GM18517 (cell line): ENCODE data around the gene ZNF304.

Experiments
- ATAC-seq: cut with Tn5 transposase; IDR thresholded peaks from one replicate; pipeline ENCODE4 v1.9.1; 2021; ENCODE audit warnings: mild to moderate bottlenecking, moderate library complexity; ENCODE audit not compliant: unreplicated experiment

ZNF304 gene

GRCh38 chr19:57350877-57351805 is at the start of gene ZNF304:
Gene ZNF304, plus strand, starts transcription at chr19:57351271. Its CDS starts 394 bp downstream, at chr19:57351665.
- ATAC-seq = peak; percentile 94

GRCh38 chr19:57302020-57302465 is 49.0 kb upstream of the ZNF304 start:
- no peak for ATAC-seq

GRCh38 chr19:57302727-57303401 is 48.2 kb upstream of the ZNF304 start:
- ATAC-seq = no peak

- ATAC-seq = no peak
Measured at GRCh38 chr19:57305056-57305455, 46.0 kb upstream of the ZNF304 start.

- no peak for ATAC-seq
Measured at GRCh38 chr19:57308514-57308913, 42.6 kb upstream of the ZNF304 start.

- no peak for ATAC-seq
Measured at GRCh38 chr19:57310792-57311191, 40.3 kb upstream of the ZNF304 start.

- ATAC-seq = no peak
Measured at GRCh38 chr19:57314146-57314545, 36.9 kb upstream of the ZNF304 start.

- ATAC-seq = no peak
Measured at GRCh38 chr19:57317503-57317902, 33.6 kb upstream of the ZNF304 start.

GRCh38 chr19:57319869-57320179 is 31.2 kb upstream of the ZNF304 start:
- peak; percentile 6 for ATAC-seq

GRCh38 chr19:57320180-57321084 is 30.6 kb upstream of the ZNF304 start, which contains the start of gene ZNF543:
Gene ZNF543, plus strand, starts transcription at chr19:57320472. Its CDS starts 382 bp downstream, at chr19:57320854.
- ATAC-seq = peak; percentile 95

- ATAC-seq = no peak
Measured at GRCh38 chr19:57321116-57321515, 30.0 kb upstream of the ZNF304 start.

GRCh38 chr19:57321751-57322150 is 29.3 kb upstream of the ZNF304 start:
- ATAC-seq = no peak

GRCh38 chr19:57324992-57325391 is 26.1 kb upstream of the ZNF304 start:
- no peak for ATAC-seq

GRCh38 chr19:57327993-57328392 is 23.1 kb upstream of the ZNF304 start:
- ATAC-seq = no peak

GRCh38 chr19:57334191-57334590 is 16.9 kb upstream of the ZNF304 start:
- no peak for ATAC-seq

- no peak for ATAC-seq
Measured at GRCh38 chr19:57338877-57339276, 12.2 kb upstream of the ZNF304 start.

GRCh38 chr19:57342582-57342981 is 8.5 kb upstream of the ZNF304 start:
- no peak for ATAC-seq

- no peak for ATAC-seq
Measured at GRCh38 chr19:57348136-57348535, 2.9 kb upstream of the ZNF304 start.

GRCh38 chr19:57351867-57352266 is 796 bp downstream of the ZNF304 start:
- ATAC-seq = no peak

GRCh38 chr19:57355916-57356315 is 4.8 kb downstream of the ZNF304 start:
- ATAC-seq = no peak

- no peak for ATAC-seq
Measured at GRCh38 chr19:57357406-57357805, 6.3 kb downstream of the ZNF304 start.
